GM20431 (cell line): ENCODE measurements around the gene PHACTR2.
"Not testable (repeated sequence)": the region's sequence is repeated elsewhere in the genome, so short reads cannot be mapped to it uniquely, and the experiment has no call there.

Source experiments
- in situ Hi-C: fragments of 300-500 bp; cut with MseI, MboI; formaldehyde crosslinking; loops from one replicate; pipeline ENCODE4 v1.15.0; 2020; ENCODE audit warnings: low sequenced_read_pairs; ENCODE audit not compliant: unreplicated experiment

Gene PHACTR2

GRCh38 chr6:143677891-143678791 is at the start of gene PHACTR2:
PHACTR2 (plus strand) TSS chr6:143677965; CDS start chr6:143678164, 199 bp downstream.
- in situ Hi-C loops = no loop called here

GRCh38 chr6:143629104-143630080 is 48.4 kb upstream of the PHACTR2 start:
- in situ Hi-C loops = no loop called here

GRCh38 chr6:143631196-143631595 is 46.6 kb upstream of the PHACTR2 start:
- in situ Hi-C loops = not testable (repeated sequence)

GRCh38 chr6:143632894-143633293 is 44.9 kb upstream of the PHACTR2 start:
- in situ Hi-C loops = no loop called here

- in situ Hi-C loops = no loop called here
These were observed 43.3 kb upstream of the PHACTR2 start for GRCh38 chr6:143634486-143634885.

GRCh38 chr6:143637691-143638090 is 40.1 kb upstream of the PHACTR2 start:
- in situ Hi-C loops = no loop called here

- in situ Hi-C loops = no loop called here
These were observed 35.4 kb upstream of the PHACTR2 start for GRCh38 chr6:143642403-143642802.

- in situ Hi-C loops = no loop called here
These were observed 30.6 kb upstream of the PHACTR2 start for GRCh38 chr6:143647191-143647590.

- in situ Hi-C loops = no loop called here
These were observed 30.0 kb upstream of the PHACTR2 start for GRCh38 chr6:143647732-143648131.

GRCh38 chr6:143649319-143649718 is 28.4 kb upstream of the PHACTR2 start:
- in situ Hi-C loops = not testable (repeated sequence)

GRCh38 chr6:143651328-143651727 is 26.4 kb upstream of the PHACTR2 start:
- in situ Hi-C loops = not testable (repeated sequence)

GRCh38 chr6:143652841-143653331 is 24.9 kb upstream of the PHACTR2 start:
- in situ Hi-C loops = no loop called here

- in situ Hi-C loops = no loop called here
These were observed 22.2 kb upstream of the PHACTR2 start for GRCh38 chr6:143655541-143655940.

- in situ Hi-C loops = no loop called here
These were observed 21.7 kb upstream of the PHACTR2 start for GRCh38 chr6:143656026-143656425.

GRCh38 chr6:143657809-143658208 is 20.0 kb upstream of the PHACTR2 start:
- in situ Hi-C loops = no loop called here

GRCh38 chr6:143660170-143660569 is 17.6 kb upstream of the PHACTR2 start:
- in situ Hi-C loops = not testable (repeated sequence)

- in situ Hi-C loops = no loop called here
These were observed 13.6 kb upstream of the PHACTR2 start for GRCh38 chr6:143664171-143664570.

- in situ Hi-C loops = not testable (repeated sequence)
These were observed 11.8 kb upstream of the PHACTR2 start for GRCh38 chr6:143666007-143666406.

GRCh38 chr6:143669483-143669882 is 8.3 kb upstream of the PHACTR2 start:
- in situ Hi-C loops = not testable (repeated sequence)

GRCh38 chr6:143673669-143674068 is 4.1 kb upstream of the PHACTR2 start:
- in situ Hi-C loops = no loop called here
